Liver (tissue), 9 donors: Measurements from ENCODE around the gene NDUFS6. TPM values are rescaled to one million over a fixed set of nuclear protein-coding genes. Genes with fewer than 3 reads are reported as not detected.

Experiments
- DNase-seq: peaks from one replicate; pipeline ENCODE4 v3.0.0-alpha.2; 2017; ENCODE audit warnings: low spot score
- H3K27ac ChIP-seq, 2 donors: one replicate each; pipeline ENCODE4 v1.7.0; 2013; ENCODE audit warnings: inconsistent platforms in 2 of 2, low read length in 2 of 2, control low read depth in 1 of 2, low read depth in 1 of 2, mild to moderate bottlenecking in 1 of 2
- H3K27me3 ChIP-seq, 4 donors: one replicate each; pipeline versions ENCODE4 v1.6.1 to v1.7.0; 2013; ENCODE audit warnings: low read length in 3 of 4, inconsistent platforms in 1 of 4, mild to moderate bottlenecking in 1 of 4, moderate library complexity in 1 of 4; ENCODE audit not compliant: control insufficient read depth in 4 of 4, insufficient read depth in 4 of 4
- H3K36me3 ChIP-seq, 4 donors: one replicate each; pipeline versions ENCODE4 v1.6.1 to v1.7.0; 2013; ENCODE audit warnings: low read length in 3 of 4, mild to moderate bottlenecking in 3 of 4, low read depth in 1 of 4, moderate library complexity in 1 of 4; ENCODE audit not compliant: control insufficient read depth in 4 of 4, insufficient read depth in 3 of 4
- H3K4me1 ChIP-seq, 4 donors: one replicate each; pipeline versions ENCODE4 v1.6.1 to v1.7.0; 2013; ENCODE audit warnings: low read length in 3 of 4, mild to moderate bottlenecking in 3 of 4, moderate library complexity in 1 of 4; ENCODE audit not compliant: control insufficient read depth in 4 of 4, insufficient read depth in 4 of 4
- H3K4me3 ChIP-seq, 3 donors: one replicate each; pipeline versions ENCODE4 v1.6.1 to v1.7.0; 2013; ENCODE audit warnings: low read length in 3 of 3, control low read depth in 1 of 3, low read depth in 1 of 3, mild to moderate bottlenecking in 1 of 3
- H3K9ac ChIP-seq, 2 donors: one replicate each; pipeline ENCODE4 v1.7.0; 2013; ENCODE audit warnings: low read length in 2 of 2, mild to moderate bottlenecking in 2 of 2, moderate library complexity in 2 of 2, control low read depth in 1 of 2, low read depth in 1 of 2
- H3K9me3 ChIP-seq, 4 donors: one replicate each; pipeline versions ENCODE4 v1.6.1 to v1.7.0; 2013; ENCODE audit warnings: low read length in 3 of 4; ENCODE audit not compliant: control insufficient read depth in 4 of 4
- ATF3 ChIP-seq: IDR thresholded peaks from 2 replicates; pipeline ENCODE4 v1.6.1; 2016; ENCODE audit warnings: antibody characterized with exemption
- CTCF ChIP-seq: fragments of 150-350 bp; IDR thresholded peaks from 2 replicates; pipeline ENCODE4 v1.5.1; 2017; ENCODE audit warnings: improper control_type of control experiment, low read depth, low read length; ENCODE audit not compliant: missing input control
- EGR1 ChIP-seq, 2 donors: IDR thresholded peaks; 2 replicates each; pipeline ENCODE4 v1.6.1; 2016 to 2018; ENCODE audit warnings: antibody characterized with exemption in 2 of 2, low read depth in 2 of 2
- FOXA1 ChIP-seq: IDR thresholded peaks from 2 replicates; pipeline ENCODE4 v1.6.1; 2016; ENCODE audit warnings: antibody characterized with exemption
- FOXA2 ChIP-seq: IDR thresholded peaks from 2 replicates; pipeline ENCODE4 v1.6.1; 2016; ENCODE audit warnings: antibody characterized with exemption
- GABPA ChIP-seq, 2 donors: IDR thresholded peaks in 1 of 2; conservative IDR thresholded peaks in 1 of 2; 2 replicates each; pipeline ENCODE4 v1.6.1; 2016; ENCODE audit warnings: antibody characterized with exemption in 2 of 2, mild to moderate bottlenecking in 1 of 2, moderate library complexity in 1 of 2
- HNF4A ChIP-seq, 2 donors: conservative IDR thresholded peaks; 2 replicates each; pipeline ENCODE4 v1.6.1; 2016; ENCODE audit warnings: antibody characterized with exemption in 2 of 2, mild to moderate bottlenecking in 2 of 2
- HNF4G ChIP-seq: IDR thresholded peaks from 2 replicates; pipeline ENCODE4 v1.6.1; 2016; ENCODE audit warnings: antibody characterized with exemption
- JUND ChIP-seq, 2 donors: IDR thresholded peaks; 2 replicates each; pipeline ENCODE4 v1.6.1; 2016; ENCODE audit warnings: antibody characterized with exemption in 2 of 2
- MAX ChIP-seq: IDR thresholded peaks from 2 replicates; pipeline ENCODE4 v1.6.1; 2016; ENCODE audit warnings: antibody characterized with exemption
- NR2F2 ChIP-seq: IDR thresholded peaks from 2 replicates; pipeline ENCODE4 v1.6.1; 2016; ENCODE audit warnings: antibody characterized with exemption
- RAD21 ChIP-seq, 2 donors: IDR thresholded peaks; 2 replicates each; pipeline ENCODE4 v1.6.1; 2016; ENCODE audit warnings: antibody characterized with exemption in 2 of 2, mild to moderate bottlenecking in 2 of 2
- REST ChIP-seq: IDR thresholded peaks from 2 replicates; pipeline ENCODE4 v1.6.1; 2016; ENCODE audit warnings: antibody characterized with exemption, mild to moderate bottlenecking
- RXRA ChIP-seq, 2 donors: IDR thresholded peaks; 2 replicates each; pipeline ENCODE4 v1.6.1; 2017 to 2018; ENCODE audit warnings: antibody characterized with exemption in 2 of 2, mild to moderate bottlenecking in 1 of 2
- SP1 ChIP-seq: IDR thresholded peaks from 2 replicates; pipeline ENCODE4 v1.6.1; 2018; ENCODE audit warnings: antibody characterized with exemption, mild to moderate bottlenecking
- TAF1 ChIP-seq: conservative IDR thresholded peaks from 2 replicates; pipeline ENCODE4 v1.6.1; 2016; ENCODE audit warnings: antibody characterized with exemption, mild to moderate bottlenecking
- YY1 ChIP-seq: IDR thresholded peaks from 2 replicates; pipeline ENCODE4 v1.6.1; 2016; ENCODE audit warnings: antibody characterized with exemption, mild to moderate bottlenecking
- ZBTB33 ChIP-seq: IDR thresholded peaks from 2 replicates; pipeline ENCODE4 v1.6.1; 2016; ENCODE audit warnings: antibody characterized with exemption
- WGBS: extraction: QIAGEN DNeasy Blood & Tissue Kit; methylation state at CpG from one replicate; pipeline ENCODE4 v1.1.7; 2013; 5-methylcytosine and 5-hydroxymethylcytosine counted together
- polyA plus RNA-seq, 2 donors: library from polyadenylated mRNA; stranded (reverse) in 1 of 2; unstranded in 1 of 2; fragments of 200-250 nt in 1 of 2; fragments of >200 nt in 1 of 2; fragmentation: Nextera tagmentation in 1 of 2; extraction: Ambion mirVana in 1 of 2; gene quantifications; one replicate each; pipeline versions ENCODE4 v1.2.1 to v1.2.3, GENCODE V29; 2013 to 2015
- total RNA-seq, 2 donors: library from RNA; depleted of rRNA; stranded (reverse); fragments of >200 nt; gene quantifications; one replicate each; pipeline ENCODE4 v1.2.3, GENCODE V29; 2014
- donor health status: healthy.
- donor health status: healthy.
- donor health status: healthy.
- donor health status: healthy.
- donor health status: healthy.

NDUFS6 gene
- total and polyA plus RNA-seq, 4 donors: 18.7 to 82.5 (median 47.3) TPM

- DNase-seq: no peak
- H3K36me3 ChIP-seq: no peaks in the 10 kb centered on the region
- TF ChIP-seq RAD21 (IDR thresholded peaks at IDR 0.05): no peak
- TF ChIP-seq RXRA (IDR thresholded peaks at IDR 0.05): no peak
- no peak for TF ChIP-seq FOXA2
- TF ChIP-seq MAX: no peak
- H3K9ac ChIP-seq: no peak overlapping the region
- H3K4me1 ChIP-seq: no peaks in the 10 kb centered on the region
- WGBS: 84% methylated on average over 32 of the region's 32 CpGs
- no peak overlapping the region for H3K4me3 ChIP-seq
- H3K27me3 ChIP-seq: no peaks in the 10 kb centered on the region
- no peaks in the 10 kb centered on the region for H3K9me3 ChIP-seq
- no peak overlapping the region for H3K27ac ChIP-seq
Observed at GRCh38 chr5:1779021-1779680, 22.1 kb upstream of the NDUFS6 start.

- 83% methylated on average over 20 of the region's 20 CpGs for WGBS
- Histone ChIP-seq H3K4me3 (no peak overlapping the region), H3K27ac (no peak overlapping the region), H3K9me3 (no peaks in the 10 kb centered on the region), H3K4me1 (no peaks in the 10 kb centered on the region), H3K27me3 (no peaks in the 10 kb centered on the region), H3K36me3 (no peaks in the 10 kb centered on the region), H3K9ac (no peak overlapping the region)
- DNase-seq: no peak
- TF ChIP-seq JUND (IDR thresholded peaks at IDR 0.05): no peak
- TF ChIP-seq REST: no peak
- TF ChIP-seq HNF4G: no peak
- TF ChIP-seq EGR1 (IDR thresholded peaks at IDR 0.05; ENCODE audit: low read depth in 2 of 2): no peak
- no peak for TF ChIP-seq TAF1
- TF ChIP-seq MAX: no peak
- TF ChIP-seq RAD21 (IDR thresholded peaks at IDR 0.05): no peak
- TF ChIP-seq CTCF: no peak
- no peak for TF ChIP-seq FOXA1
- TF ChIP-seq SP1: no peak
- no peak for TF ChIP-seq YY1
- TF ChIP-seq HNF4A (conservative IDR thresholded peaks at IDR 0.05): no peak
- TF ChIP-seq NR2F2: no peak
- TF ChIP-seq ZBTB33: no peak
- TF ChIP-seq RXRA (IDR thresholded peaks at IDR 0.05): no peak
- no peak for TF ChIP-seq ATF3
- no peak for TF ChIP-seq FOXA2
- TF ChIP-seq GABPA (IDR thresholded peaks at IDR 0.05 in 1 of 2, conservative IDR thresholded peaks at IDR 0.05 in 1 of 2): no peak
Observed at GRCh38 chr5:1779782-1780613, 21.2 kb upstream of the NDUFS6 start.
